Lower leg skin (tissue), 3 donors: ENCODE results near the gene CDH13.

Source experiments
- CTCF ChIP-seq, 3 donors: fragments of 450-650 bp; IDR thresholded peaks; one replicate each; pipeline ENCODE4 v1.5.1; 2016; ENCODE audit warnings: antibody characterized with exemption in 3 of 3, mild to moderate bottlenecking in 3 of 3, moderate library complexity in 2 of 3
- POLR2A ChIP-seq, 2 donors: fragments of 450-650 bp; IDR thresholded peaks; one replicate each; pipeline ENCODE4 v1.6.1; 2016 to 2017; ENCODE audit warnings: antibody characterized with exemption in 2 of 2, mild to moderate bottlenecking in 1 of 2, moderate library complexity in 1 of 2

- TF ChIP-seq CTCF (IDR thresholded peaks at IDR 0.05): no peak
- no peak for TF ChIP-seq POLR2A (IDR thresholded peaks at IDR 0.05)
These were observed 1180.5 kb downstream of the CDH13 start for GRCh38 chr16:83807327-83807709.
